Dendritic cell treated with granulocyte-macrophage colony-stimulating factor and Interleukin-4, amounts not matched to agents 40 ng/mL and 50 ng/mL, for 4 days (primary cell): ENCODE results near the gene MRPS24.
"Not testable (repeated sequence)": the region's sequence is repeated elsewhere in the genome, so short reads cannot be mapped to it uniquely, and the experiment has no call there.

ENCODE experiments used
- H3K27ac Mint-ChIP-seq: one replicate; pipeline ENCODE4 v1.8.0; 2022; ENCODE audit warnings: mild to moderate bottlenecking, mixed read lengths
- H3K27me3 Mint-ChIP-seq: one replicate; pipeline ENCODE4 v1.8.0; 2022; ENCODE audit warnings: mild to moderate bottlenecking, mixed read lengths
- H3K36me3 Mint-ChIP-seq: one replicate; pipeline ENCODE4 v1.8.0; 2022; ENCODE audit warnings: low read depth, mixed read lengths
- H3K4me1 Mint-ChIP-seq: one replicate; pipeline ENCODE4 v1.8.0; 2022; ENCODE audit warnings: low read depth, mixed read lengths
- H3K4me3 Mint-ChIP-seq: one replicate; pipeline ENCODE4 v1.8.0; 2022; ENCODE audit warnings: mild to moderate bottlenecking, moderate library complexity, mixed read lengths
- H3K9me3 Mint-ChIP-seq: one replicate; pipeline ENCODE4 v1.8.0; 2022; ENCODE audit warnings: mixed read lengths
- intact Hi-C: fragments of 100-400 bp; cut with micrococcal nuclease; formaldehyde crosslinking; loops from one replicate; pipeline ENCODE4 v1.15.0; 2022

Gene MRPS24

GRCh38 chr7:43838201-43838658 lies 31.1 kb downstream of the MRPS24 start:
- Mint-ChIP-seq H3K36me3 (no peaks in the 10 kb centered on the region), H3K27me3 (peaks cover 7% of the 10 kb centered on the region), H3K27ac (peak overlapping the region; percentile 53), H3K9me3 (peaks cover 9% of the 10 kb centered on the region), H3K4me1 (peaks cover 13% of the 10 kb centered on the region), H3K4me3 (no peak overlapping the region)
- intact Hi-C loops: loop anchor here (2.0 to 10.0 kb wide), 2 partner anchors 113 to 403 kb away; no protein-coding TSS in a partner anchor

GRCh38 chr7:43834463-43835251 lies 34.7 kb downstream of the MRPS24 start:
- Mint-ChIP-seq H3K4me3 (peak overlapping the region; percentile 26), H3K9me3 (peaks cover 9% of the 10 kb centered on the region), H3K36me3 (no peaks in the 10 kb centered on the region), H3K4me1 (peaks cover 13% of the 10 kb centered on the region), H3K27me3 (peaks cover 5% of the 10 kb centered on the region), H3K27ac (peak overlapping the region; percentile 55)
- intact Hi-C loops: loop anchor here (10.0 kb wide), 1 partner anchor 400 kb away; no protein-coding TSS in a partner anchor

- H3K4me1 Mint-ChIP-seq: peaks cover 13% of the 10 kb centered on the region
- H3K27me3 Mint-ChIP-seq: not testable (repeated sequence)
Observed at GRCh38 chr7:43830917-43831316, 38.4 kb downstream of the MRPS24 start.

GRCh38 chr7:43825391-43825808 lies 43.9 kb downstream of the MRPS24 start:
- peaks cover 4% of the 10 kb centered on the region for H3K27me3 Mint-ChIP-seq
- H3K4me3 Mint-ChIP-seq: no peak overlapping the region
- intact Hi-C loops: no loop called here
- peaks cover 7% of the 10 kb centered on the region for H3K4me1 Mint-ChIP-seq
- H3K9me3 Mint-ChIP-seq: no peaks in the 10 kb centered on the region
- H3K27ac Mint-ChIP-seq: no peak overlapping the region
- H3K36me3 Mint-ChIP-seq: no peaks in the 10 kb centered on the region

More at GRCh38 chr7:43830917-43831316, 38.4 kb downstream of the MRPS24 start:
- not testable (repeated sequence) for H3K36me3 Mint-ChIP-seq, H3K4me3 Mint-ChIP-seq, H3K9me3 Mint-ChIP-seq, H3K27ac Mint-ChIP-seq
- intact Hi-C loops: loop anchor here (10.0 kb wide), 1 partner anchor 396 kb away; no protein-coding TSS in a partner anchor

GRCh38 chr7:43824963-43825362 lies 44.4 kb downstream of the MRPS24 start:
- intact Hi-C loops: no loop called here
- Mint-ChIP-seq H3K27me3 (peaks cover 4% of the 10 kb centered on the region), H3K36me3 (no peaks in the 10 kb centered on the region), H3K4me3 (no peak overlapping the region), H3K9me3 (no peaks in the 10 kb centered on the region), H3K4me1 (peaks cover 8% of the 10 kb centered on the region), H3K27ac (no peak overlapping the region)

GRCh38 chr7:43824513-43824912 lies 44.8 kb downstream of the MRPS24 start:
- H3K9me3 Mint-ChIP-seq, H3K4me3 Mint-ChIP-seq, H3K36me3 Mint-ChIP-seq, H3K27me3 Mint-ChIP-seq, intact Hi-C loops, H3K27ac Mint-ChIP-seq: not testable (repeated sequence)
- peaks cover 13% of the 10 kb centered on the region for H3K4me1 Mint-ChIP-seq

- Mint-ChIP-seq H3K4me1 (peaks cover 16% of the 10 kb centered on the region), H3K36me3 (no peaks in the 10 kb centered on the region)
- intact Hi-C loops: no loop called here
Observed at GRCh38 chr7:43823941-43824340, 45.4 kb downstream of the MRPS24 start.

GRCh38 chr7:43823425-43823824 lies 45.9 kb downstream of the MRPS24 start:
- intact Hi-C loops, H3K27ac Mint-ChIP-seq, H3K4me3 Mint-ChIP-seq, H3K9me3 Mint-ChIP-seq, H3K27me3 Mint-ChIP-seq, H3K36me3 Mint-ChIP-seq: not testable (repeated sequence)
- H3K4me1 Mint-ChIP-seq: peaks cover 16% of the 10 kb centered on the region

More at GRCh38 chr7:43823941-43824340, 45.4 kb downstream of the MRPS24 start:
- Mint-ChIP-seq H3K9me3 (no peaks in the 10 kb centered on the region), H3K4me3 (no peak overlapping the region), H3K27ac (no peak overlapping the region), H3K27me3 (peaks cover 3% of the 10 kb centered on the region)
